HepG2 (cell line): ENCODE results near the gene DPAGT1. TPM values are rescaled to one million over a fixed set of nuclear protein-coding genes. Genes with fewer than 3 reads are reported as not detected.
A peak's percentile ranks its signal among the peaks of the same experiment; 100 is the strongest.

Source experiments
- CAMTA2 ChIP-seq: sonication (generic); formaldehyde crosslinking; IDR thresholded peaks from 2 replicates; pipeline ENCODE4 v1.4.0; 2020; ENCODE audit warnings: mild to moderate bottlenecking, missing genetic modification reagents, borderline replicate concordance
- DRAP1 ChIP-seq: IDR thresholded peaks from 2 replicates; pipeline ENCODE4 v1.6.1; 2016; ENCODE audit warnings: missing genetic modification reagents, missing compliant biosample characterization
- FLYWCH1 ChIP-seq: sonication (generic); formaldehyde crosslinking; IDR thresholded peaks from 2 replicates; pipeline ENCODE4 v1.8.1; 2023; ENCODE audit warnings: mild to moderate bottlenecking, missing genetic modification reagents
- HNRNPK ChIP-seq: fragments of 200-400 bp; formaldehyde crosslinking; IDR thresholded peaks from 2 replicates; pipeline ENCODE4 v1.6.1; 2018; ENCODE audit warnings: low read length, low read depth, moderate library complexity, mild to moderate bottlenecking; ENCODE audit not compliant: poor library complexity, severe bottlenecking
- HOXD1 ChIP-seq: sonication (generic); formaldehyde crosslinking; IDR thresholded peaks from 2 replicates; pipeline ENCODE4 v1.5.0; 2020; ENCODE audit warnings: missing genetic modification reagents
- KAT8 ChIP-seq: IDR thresholded peaks from 2 replicates; pipeline ENCODE4 v1.6.1; 2016; ENCODE audit warnings: missing genetic modification reagents, missing compliant biosample characterization
- KDM6A ChIP-seq: IDR thresholded peaks from 2 replicates; pipeline ENCODE4 v1.6.1; 2016; ENCODE audit warnings: low read depth
- MLX ChIP-seq: IDR thresholded peaks from 2 replicates; pipeline ENCODE4 v1.6.1; 2016
- MLXIP ChIP-seq: sonication (generic); formaldehyde crosslinking; IDR thresholded peaks from 2 replicates; pipeline ENCODE4 v1.9.0; 2021; ENCODE audit warnings: missing genetic modification reagents, borderline replicate concordance
- POLR2AphosphoS2 ChIP-seq: IDR thresholded peaks from 2 replicates; pipeline ENCODE4 v1.6.1; 2011; ENCODE audit warnings: low read depth, low read length, improper control_type of control experiment
- RAD21 ChIP-seq: fragments of 450-650 bp; formaldehyde crosslinking; IDR thresholded peaks from 2 replicates; pipeline ENCODE4 v1.5.0; 2020; ENCODE audit warnings: mild to moderate bottlenecking
- SMAD1 ChIP-seq: sonication (generic); formaldehyde crosslinking; IDR thresholded peaks from 2 replicates; pipeline ENCODE4 v1.4.0; 2020; ENCODE audit warnings: missing genetic modification reagents, low read depth, mild to moderate bottlenecking, borderline replicate concordance
- TCF12 ChIP-seq, 2 experiments: fragments of 450-650 bp in 1 of 2; sonication (generic) in 1 of 2; formaldehyde crosslinking in 1 of 2; IDR thresholded peaks; 2 replicates each; pipeline versions ENCODE4 v1.6.1 to v1.8.0; 2017 to 2022; ENCODE audit warnings: antibody characterized with exemption in 1 of 2, mild to moderate bottlenecking in 1 of 2, missing genetic modification reagents in 1 of 2, moderate library complexity in 1 of 2
- ZFP41 ChIP-seq: sonication (generic); formaldehyde crosslinking; IDR thresholded peaks from 2 replicates; pipeline ENCODE4 v1.4.0; 2020; ENCODE audit warnings: mild to moderate bottlenecking, missing genetic modification reagents, borderline replicate concordance
- ZFP82 ChIP-seq: sonication (generic); formaldehyde crosslinking; IDR thresholded peaks from 2 replicates; pipeline ENCODE4 v1.5.1; 2020; ENCODE audit warnings: mild to moderate bottlenecking, missing genetic modification reagents, borderline replicate concordance
- ZNF121 ChIP-seq: sonication (generic); formaldehyde crosslinking; IDR thresholded peaks from 2 replicates; pipeline ENCODE4 v1.5.0; 2020; ENCODE audit warnings: mild to moderate bottlenecking, missing genetic modification reagents
- ZNF138 ChIP-seq: sonication (generic); formaldehyde crosslinking; IDR thresholded peaks from 2 replicates; pipeline ENCODE4 v1.5.0; 2020; ENCODE audit warnings: mild to moderate bottlenecking, low read depth, missing genetic modification reagents
- ZNF329 ChIP-seq: sonication (generic); formaldehyde crosslinking; IDR thresholded peaks from 2 replicates; pipeline ENCODE4 v1.9.0; 2021; ENCODE audit warnings: low read depth, mild to moderate bottlenecking, missing genetic modification reagents
- ZNF354B ChIP-seq: sonication (generic); formaldehyde crosslinking; IDR thresholded peaks from 2 replicates; pipeline ENCODE4 v1.8.0; 2022; ENCODE audit warnings: mild to moderate bottlenecking, missing genetic modification reagents
- ZNF563 ChIP-seq: sonication (generic); formaldehyde crosslinking; IDR thresholded peaks from 2 replicates; pipeline ENCODE4 v1.8.0; 2022; ENCODE audit warnings: mild to moderate bottlenecking, moderate library complexity, missing genetic modification reagents
- ZNF567 ChIP-seq: sonication (generic); formaldehyde crosslinking; IDR thresholded peaks from 2 replicates; pipeline ENCODE4 v1.8.1; 2023; ENCODE audit warnings: mild to moderate bottlenecking, missing genetic modification reagents, borderline replicate concordance
- ZNF703 ChIP-seq: sonication (generic); formaldehyde crosslinking; IDR thresholded peaks from 2 replicates; pipeline ENCODE4 v1.5.1; 2020; ENCODE audit warnings: missing genetic modification reagents, mild to moderate bottlenecking, moderate library complexity, borderline replicate concordance
- ZSCAN30 ChIP-seq: sonication (generic); formaldehyde crosslinking; IDR thresholded peaks from 2 replicates; pipeline ENCODE4 v1.5.0; 2020; ENCODE audit warnings: mild to moderate bottlenecking, missing genetic modification reagents
- ZSCAN31 ChIP-seq: sonication (generic); formaldehyde crosslinking; IDR thresholded peaks from 2 replicates; pipeline ENCODE4 v1.5.0; 2020; ENCODE audit warnings: low read depth, mild to moderate bottlenecking, missing genetic modification reagents
- polyA plus RNA-seq, 8 experiments: library from polyadenylated mRNA; depleted of rRNA in 3 of 8; stranded (reverse) in 7 of 8; unstranded in 1 of 8; fragments of >200 nt; fragmentation: Illumina TruSeq in 4 of 8; extraction: Trizol in 4 of 8; gene quantifications; 2 replicates each; pipeline versions ENCODE4 v1.2.1 to v1.2.3, GENCODE V29; 2011 to 2016; ENCODE audit warnings: low read depth in 4 of 8, missing spikeins in 1 of 8, mixed read lengths in 1 of 8; ENCODE audit not compliant: insufficient read depth in 1 of 8
- total RNA-seq, 5 experiments: library from RNA; depleted of rRNA; stranded (reverse); fragments of >200 nt; fragmentation: Illumina TruSeq; extraction: Trizol; gene quantifications; 2 replicates each; pipeline ENCODE4 v1.2.3, GENCODE V29; 2016; ENCODE audit warnings: low read depth in 1 of 5

Gene DPAGT1
- total and polyA plus RNA-seq, 2 of the 13 experiments (the other 11 are each of a cell fraction or from before 2014, with no cell fraction given): 37.6 to 70.7 TPM

GRCh38 chr11:119095066-119095880 lies 6.4 kb downstream of the DPAGT1 start (continued):
- TF ChIP-seq MLXIP (no peak; the same call in 1 of the 2 replicates), ZNF121 (CRISPR knock-in tag) (no peak), MLX (CRISPR knock-in tag) (no peak; the same call in 1 of the 2 replicates), ZNF329 (CRISPR knock-in tag) (no peak), SMAD1 (peak; percentile 99; the same call in 1 of the 2 replicates), ZFP82 (CRISPR knock-in tag) (no peak), FLYWCH1 (CRISPR knock-in tag) (0 out of 2 replicates have a peak, but pooled peaks have one; percentile 68), ZSCAN30 (CRISPR knock-in tag) (peak; percentile 86; the same call in 1 of the 2 replicates), HNRNPK (no peak), ZNF138 (CRISPR knock-in tag) (peak; percentile 98), TCF12 (IDR thresholded peaks at IDR 0.05) (no peak), TCF12 (CRISPR knock-in tag; IDR thresholded peaks at IDR 0.05) (peak; percentile 68; the same call in 1 of the 2 replicates), CAMTA2 (peak; percentile 71; the same call in 1 of the 2 replicates), ZNF563 (CRISPR knock-in tag) (peak; percentile 95; the same call in 1 of the 2 replicates), POLR2AphosphoS2 (peak; percentile 94), DRAP1 (CRISPR knock-in tag) (peak; percentile 99), ZNF567 (CRISPR knock-in tag) (0 out of 2 replicates have a peak, but pooled peaks have one; percentile 90), KAT8 (CRISPR knock-in tag) (peak; percentile 65; the same call in 1 of the 2 replicates), RAD21 (CRISPR knock-in tag) (peak; percentile 57; the same call in 1 of the 2 replicates), KDM6A (CRISPR knock-in tag) (no peak), ZSCAN31 (peak; percentile 88), HOXD1 (CRISPR knock-in tag) (peak; percentile 66; the same call in 1 of the 2 replicates), ZNF703 (CRISPR knock-in tag) (peak; percentile 83; the same call in 1 of the 2 replicates), ZNF354B (peak; percentile 93; the same call in 1 of the 2 replicates), ZFP41 (peak; percentile 78; the same call in 1 of the 2 replicates)
